ENCODE measurements around the gene GRIN1.

GRIN1 gene

DNA sequence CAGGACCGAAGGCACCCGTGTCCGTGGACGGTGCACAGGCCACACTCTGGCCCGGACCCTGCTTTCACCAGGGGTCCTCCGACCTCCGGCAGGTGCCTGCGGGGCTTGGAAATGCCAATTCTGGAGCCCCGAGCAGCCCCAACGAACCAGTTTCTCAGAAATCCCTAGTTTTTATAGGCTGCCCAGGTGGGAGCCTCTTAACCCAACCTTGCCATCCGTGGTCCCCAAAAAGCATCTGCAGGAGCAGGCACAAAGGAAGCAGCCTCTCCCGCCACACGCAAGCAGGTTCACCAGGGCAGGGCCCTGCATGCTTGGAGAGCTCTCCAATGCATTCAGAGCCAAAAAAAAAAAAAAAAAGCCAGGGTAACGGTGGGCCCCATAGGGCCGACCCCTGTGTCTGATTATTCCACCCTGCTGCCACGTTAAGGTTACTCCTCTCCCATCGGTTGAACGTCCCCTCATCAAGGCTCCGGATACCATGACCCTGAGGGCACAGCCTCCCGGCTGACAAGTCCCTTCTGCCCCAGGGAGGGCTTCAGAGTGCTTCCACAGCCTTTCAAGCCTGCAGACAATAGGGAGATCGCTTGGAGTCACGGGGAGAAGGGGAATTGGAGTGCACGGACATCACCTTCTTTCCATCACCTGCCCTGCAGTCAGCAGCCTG, 62.4 kb downstream of the GRIN1 start:
- POLR2A ChIA-PET (ENCODE audit: low non-redundant PET): interaction anchor here (0.6 to 0.9 kb wide), 4 partner anchors 21 to 86 kb away, joined by 3 read pairs; partner anchors contain the start of gene RNF208
- no peak for DNase-seq (ENCODE audit: low spot score)
- TF ChIP-seq, protein P1, sequence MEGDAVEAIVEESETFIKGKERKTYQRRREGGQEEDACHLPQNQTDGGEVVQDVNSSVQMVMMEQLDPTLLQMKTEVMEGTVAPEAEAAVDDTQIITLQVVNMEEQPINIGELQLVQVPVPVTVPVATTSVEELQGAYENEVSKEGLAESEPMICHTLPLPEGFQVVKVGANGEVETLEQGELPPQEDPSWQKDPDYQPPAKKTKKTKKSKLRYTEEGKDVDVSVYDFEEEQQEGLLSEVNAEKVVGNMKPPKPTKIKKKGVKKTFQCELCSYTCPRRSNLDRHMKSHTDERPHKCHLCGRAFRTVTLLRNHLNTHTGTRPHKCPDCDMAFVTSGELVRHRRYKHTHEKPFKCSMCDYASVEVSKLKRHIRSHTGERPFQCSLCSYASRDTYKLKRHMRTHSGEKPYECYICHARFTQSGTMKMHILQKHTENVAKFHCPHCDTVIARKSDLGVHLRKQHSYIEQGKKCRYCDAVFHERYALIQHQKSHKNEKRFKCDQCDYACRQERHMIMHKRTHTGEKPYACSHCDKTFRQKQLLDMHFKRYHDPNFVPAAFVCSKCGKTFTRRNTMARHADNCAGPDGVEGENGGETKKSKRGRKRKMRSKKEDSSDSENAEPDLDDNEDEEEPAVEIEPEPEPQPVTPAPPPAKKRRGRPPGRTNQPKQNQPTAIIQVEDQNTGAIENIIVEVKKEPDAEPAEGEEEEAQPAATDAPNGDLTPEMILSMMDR (conservative IDR thresholded peaks at IDR 0.05; ENCODE audit: low read depth): no peak
- CTCF ChIA-PET: interaction anchor here (0.6 to 2.6 kb wide), 7 partner anchors 26 to 939 kb away, joined by 3 to 10 read pairs (median 3); partner anchors contain the start of gene RNF224
- peak overlapping the region; percentile 99 for H3K27ac ChIP-seq

DNA sequence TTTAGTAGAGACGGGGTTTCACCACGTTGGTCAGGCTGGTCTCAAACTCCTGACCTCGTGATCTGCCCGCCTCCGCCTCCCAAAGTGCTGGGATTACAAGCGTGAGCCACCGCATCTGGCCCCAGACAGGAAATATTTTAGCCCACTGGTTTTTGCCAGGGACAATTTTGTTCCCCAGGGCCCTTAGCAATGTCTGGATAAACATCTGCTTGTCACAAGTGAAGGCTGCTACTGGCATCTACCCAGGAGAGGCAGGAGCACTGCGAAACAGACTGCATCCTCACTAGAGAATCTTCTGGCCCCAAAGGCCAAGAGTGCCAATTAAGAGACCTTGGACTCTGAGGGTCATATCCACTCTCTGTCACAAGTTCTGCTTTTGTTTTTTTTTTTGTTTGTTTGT, 64.0 kb downstream of the GRIN1 start:
- no peak for DNase-seq (ENCODE audit: low spot score)
- TF ChIP-seq, protein P1 (conservative IDR thresholded peaks at IDR 0.05; ENCODE audit: low read depth): no peak
- H3K27ac ChIP-seq: peak overlapping the region; percentile 99
- ChIA-PET POLR2A (ENCODE audit: low non-redundant PET) (no interaction called here), CTCF (interaction anchor here (1.1 to 2.6 kb wide), 3 partner anchors 24 to 33 kb away, joined by 3 to 10 read pairs (median 10); partner anchors contain the start of gene RNF224)

DNA sequence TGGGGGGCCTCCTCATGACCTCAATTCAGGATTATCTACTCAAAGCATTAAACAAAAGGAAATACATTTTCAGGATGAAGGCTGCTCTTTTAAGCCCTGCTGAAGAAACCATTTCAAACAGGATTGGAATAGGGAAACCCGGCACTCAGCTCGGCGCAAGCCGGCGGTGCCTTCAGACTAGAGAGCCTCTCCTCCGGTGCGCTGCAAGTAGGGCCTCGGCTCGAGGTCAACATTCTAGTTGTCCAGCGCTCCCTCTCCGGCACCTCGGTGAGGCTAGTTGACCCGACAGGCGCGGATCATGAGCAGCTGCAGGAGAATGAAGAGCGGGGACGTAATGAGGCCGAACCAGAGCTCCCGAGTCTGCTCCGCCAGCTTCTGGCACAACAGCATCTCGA, 65.8 kb downstream of the GRIN1 start:
- H3K27ac ChIP-seq: peak overlapping the region; percentile 80
- TF ChIP-seq, protein P1 (conservative IDR thresholded peaks at IDR 0.05; ENCODE audit: low read depth): no peak
- DNase-seq (ENCODE audit: low spot score): no peak
- ChIA-PET CTCF (interaction anchor here (1.6 to 2.5 kb wide), 3 partner anchors 15 to 22 kb away, joined by 3 to 10 read pairs (median 5); partner anchors contain the start of gene RNF224), POLR2A (ENCODE audit: low non-redundant PET) (interaction anchor here (0.6 to 1.2 kb wide), 6 partner anchors 10 to 158 kb away, joined by 3 to 4 read pairs (median 3); partner anchors contain the start of genes NPDC1 and SSNA1)

DNA sequence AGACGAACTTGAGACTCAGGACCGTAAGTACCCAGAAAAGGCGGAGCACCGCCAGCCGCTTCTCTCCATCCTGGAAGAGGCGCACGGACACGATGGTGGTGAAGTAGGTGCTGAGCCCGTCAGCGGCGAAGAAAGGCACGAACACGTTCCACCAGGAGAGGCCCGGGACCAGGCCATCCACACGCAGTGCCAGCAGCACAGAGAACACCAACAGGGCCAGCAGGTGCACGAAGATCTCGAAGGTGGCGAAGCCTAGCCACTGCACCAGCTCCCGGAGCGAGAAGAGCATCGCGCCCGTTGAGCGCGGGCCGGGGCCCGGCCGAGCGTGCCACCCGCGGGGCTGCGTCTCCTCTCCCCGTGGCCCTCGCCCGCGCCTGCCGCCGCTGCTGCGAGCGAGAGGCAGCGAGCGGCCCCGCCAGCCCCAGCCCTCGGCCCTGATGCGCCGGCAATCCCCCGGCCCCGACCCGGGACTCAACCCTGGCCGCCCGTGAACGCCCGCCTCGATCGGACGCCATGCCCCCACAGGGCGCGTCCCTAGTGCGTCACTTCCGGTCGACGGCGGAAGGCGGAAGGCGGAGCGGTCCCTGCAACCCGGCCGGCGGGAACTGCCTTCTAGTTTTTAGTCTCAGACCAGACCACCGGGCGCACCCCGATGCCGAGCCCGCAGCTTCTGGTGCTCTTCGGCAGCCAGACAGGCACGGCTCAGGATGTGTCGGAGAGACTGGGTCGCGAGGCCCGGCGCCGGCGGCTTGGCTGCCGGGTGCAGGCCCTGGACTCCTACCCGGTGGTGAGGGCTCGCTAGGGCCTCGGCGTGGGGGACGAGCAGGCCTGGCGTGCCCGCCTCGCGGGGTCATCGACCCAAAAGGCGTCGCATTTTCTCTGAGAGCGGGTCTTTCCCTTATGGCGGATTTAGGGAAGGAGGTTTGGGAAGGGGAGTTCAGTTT, 66.4 kb downstream of the GRIN1 start, which contains the start of the genes NDOR1 and TMEM203:
NDOR1 (plus strand) TSS at position 575 of the 944 bp plus-strand sequence; CDS start at position 653, 78 bp downstream.
TMEM203 (minus strand) TSS at position 523 of the 944 bp plus-strand sequence; CDS start at position 289, 234 bp downstream.
- peak within 1 kb of the TSS; percentile 80 for H3K27ac ChIP-seq
- POLR2A ChIA-PET (ENCODE audit: low non-redundant PET): interaction anchor here (0.6 to 1.3 kb wide), 7 partner anchors 8 to 159 kb away, joined by 3 to 5 read pairs (median 3); partner anchors contain the start of genes NPDC1, SSNA1 and TMEM210
- DNase-seq (ENCODE audit: low spot score): peak; percentile 96
- CTCF ChIA-PET: interaction anchor here (1.6 to 2.5 kb wide), 3 partner anchors 16 to 22 kb away, joined by 3 to 10 read pairs (median 5); partner anchors contain the start of gene RNF224
- TF ChIP-seq, protein P1 (conservative IDR thresholded peaks at IDR 0.05; ENCODE audit: low read depth): no peak

DNA sequence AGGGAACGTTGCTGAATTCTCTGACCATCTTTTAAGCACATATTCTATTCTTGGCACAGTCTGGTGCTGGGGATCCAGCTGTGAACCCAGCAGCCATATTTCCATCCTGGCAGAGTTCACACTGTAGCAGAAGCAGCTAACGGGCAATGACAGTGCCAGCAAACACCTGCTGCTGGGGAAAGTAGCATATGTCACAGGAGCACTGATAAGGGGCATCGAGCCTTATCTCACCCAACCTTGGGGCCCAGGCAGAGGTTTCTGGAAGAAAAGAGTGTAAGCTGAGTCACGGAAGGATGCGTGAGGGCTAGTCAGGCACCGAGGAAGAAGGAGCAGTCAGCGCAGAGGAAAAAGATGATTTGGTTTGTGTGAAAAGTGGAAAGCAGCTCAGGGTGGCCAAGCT, 67.6 kb downstream of the GRIN1 start:
- H3K27ac ChIP-seq: peak overlapping the region; percentile 80
- ChIA-PET CTCF (interaction anchor here (0.6 to 1.2 kb wide), 3 partner anchors 18 to 45 kb away, joined by 4 to 6 read pairs (median 5); partner anchors contain the start of gene CYSRT1), POLR2A (ENCODE audit: low non-redundant PET) (interaction anchor here (1.3 kb wide), 1 partner anchor 17 kb away, joined by 5 read pairs; no protein-coding TSS in a partner anchor)
- TF ChIP-seq, protein P1 (conservative IDR thresholded peaks at IDR 0.05; ENCODE audit: low read depth): no peak
- DNase-seq (ENCODE audit: low spot score): no peak

All from RWPE1 (cell line).